Measurements from ENCODE around the gene CSTA.

DNA sequence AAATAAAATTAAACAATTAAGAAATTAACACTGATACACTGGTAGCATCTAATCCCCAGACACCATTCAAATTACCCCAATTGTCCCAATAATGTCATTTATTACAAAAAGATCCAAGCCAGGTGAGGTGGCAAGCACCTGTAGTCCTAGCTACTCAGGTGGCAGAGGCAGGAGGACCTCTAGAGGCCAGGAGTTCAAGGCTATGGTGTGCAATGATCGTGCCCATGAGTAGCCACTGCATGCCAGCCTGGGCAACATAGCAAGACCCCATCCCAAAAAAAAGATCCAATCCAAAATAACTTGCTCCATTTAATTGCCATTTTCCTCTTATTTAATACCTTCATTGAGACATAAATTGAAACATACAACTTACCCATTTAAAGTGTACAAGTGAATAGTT, 17.8 kb downstream of the CSTA start:
- TF ChIP-seq, protein P1, sequence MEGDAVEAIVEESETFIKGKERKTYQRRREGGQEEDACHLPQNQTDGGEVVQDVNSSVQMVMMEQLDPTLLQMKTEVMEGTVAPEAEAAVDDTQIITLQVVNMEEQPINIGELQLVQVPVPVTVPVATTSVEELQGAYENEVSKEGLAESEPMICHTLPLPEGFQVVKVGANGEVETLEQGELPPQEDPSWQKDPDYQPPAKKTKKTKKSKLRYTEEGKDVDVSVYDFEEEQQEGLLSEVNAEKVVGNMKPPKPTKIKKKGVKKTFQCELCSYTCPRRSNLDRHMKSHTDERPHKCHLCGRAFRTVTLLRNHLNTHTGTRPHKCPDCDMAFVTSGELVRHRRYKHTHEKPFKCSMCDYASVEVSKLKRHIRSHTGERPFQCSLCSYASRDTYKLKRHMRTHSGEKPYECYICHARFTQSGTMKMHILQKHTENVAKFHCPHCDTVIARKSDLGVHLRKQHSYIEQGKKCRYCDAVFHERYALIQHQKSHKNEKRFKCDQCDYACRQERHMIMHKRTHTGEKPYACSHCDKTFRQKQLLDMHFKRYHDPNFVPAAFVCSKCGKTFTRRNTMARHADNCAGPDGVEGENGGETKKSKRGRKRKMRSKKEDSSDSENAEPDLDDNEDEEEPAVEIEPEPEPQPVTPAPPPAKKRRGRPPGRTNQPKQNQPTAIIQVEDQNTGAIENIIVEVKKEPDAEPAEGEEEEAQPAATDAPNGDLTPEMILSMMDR (IDR thresholded peaks at IDR 0.05): no peak
- TF ChIP-seq POLR2A (IDR thresholded peaks at IDR 0.05): no peak
